Liver (tissue), 3 donors: Measurements from ENCODE around the gene NCS1.

ENCODE experiments used
- GABPA ChIP-seq, 2 donors: IDR thresholded peaks in 1 of 2; conservative IDR thresholded peaks in 1 of 2; 2 replicates each; pipeline ENCODE4 v1.6.1; 2016; ENCODE audit warnings: antibody characterized with exemption in 2 of 2, mild to moderate bottlenecking in 1 of 2, moderate library complexity in 1 of 2
- JUND ChIP-seq, 2 donors: IDR thresholded peaks; 2 replicates each; pipeline ENCODE4 v1.6.1; 2016; ENCODE audit warnings: antibody characterized with exemption in 2 of 2
- MAX ChIP-seq: IDR thresholded peaks from 2 replicates; pipeline ENCODE4 v1.6.1; 2016; ENCODE audit warnings: antibody characterized with exemption
- RAD21 ChIP-seq, 2 donors: IDR thresholded peaks; 2 replicates each; pipeline ENCODE4 v1.6.1; 2016; ENCODE audit warnings: antibody characterized with exemption in 2 of 2, mild to moderate bottlenecking in 2 of 2
- RXRA ChIP-seq, 2 donors: IDR thresholded peaks; 2 replicates each; pipeline ENCODE4 v1.6.1; 2017 to 2018; ENCODE audit warnings: antibody characterized with exemption in 2 of 2, mild to moderate bottlenecking in 1 of 2
- SP1 ChIP-seq: IDR thresholded peaks from 2 replicates; pipeline ENCODE4 v1.6.1; 2018; ENCODE audit warnings: antibody characterized with exemption, mild to moderate bottlenecking
- YY1 ChIP-seq: IDR thresholded peaks from 2 replicates; pipeline ENCODE4 v1.6.1; 2016; ENCODE audit warnings: antibody characterized with exemption, mild to moderate bottlenecking
- TF ChIP-seq, protein P1 (sequence below): fragments of 150-350 bp; IDR thresholded peaks from 2 replicates; pipeline ENCODE4 v1.5.1; 2017; ENCODE audit warnings: improper control_type of control experiment, low read depth, low read length; ENCODE audit not compliant: missing input control
- donor health status: healthy.
- donor health status: healthy.

- TF ChIP-seq, protein P1, sequence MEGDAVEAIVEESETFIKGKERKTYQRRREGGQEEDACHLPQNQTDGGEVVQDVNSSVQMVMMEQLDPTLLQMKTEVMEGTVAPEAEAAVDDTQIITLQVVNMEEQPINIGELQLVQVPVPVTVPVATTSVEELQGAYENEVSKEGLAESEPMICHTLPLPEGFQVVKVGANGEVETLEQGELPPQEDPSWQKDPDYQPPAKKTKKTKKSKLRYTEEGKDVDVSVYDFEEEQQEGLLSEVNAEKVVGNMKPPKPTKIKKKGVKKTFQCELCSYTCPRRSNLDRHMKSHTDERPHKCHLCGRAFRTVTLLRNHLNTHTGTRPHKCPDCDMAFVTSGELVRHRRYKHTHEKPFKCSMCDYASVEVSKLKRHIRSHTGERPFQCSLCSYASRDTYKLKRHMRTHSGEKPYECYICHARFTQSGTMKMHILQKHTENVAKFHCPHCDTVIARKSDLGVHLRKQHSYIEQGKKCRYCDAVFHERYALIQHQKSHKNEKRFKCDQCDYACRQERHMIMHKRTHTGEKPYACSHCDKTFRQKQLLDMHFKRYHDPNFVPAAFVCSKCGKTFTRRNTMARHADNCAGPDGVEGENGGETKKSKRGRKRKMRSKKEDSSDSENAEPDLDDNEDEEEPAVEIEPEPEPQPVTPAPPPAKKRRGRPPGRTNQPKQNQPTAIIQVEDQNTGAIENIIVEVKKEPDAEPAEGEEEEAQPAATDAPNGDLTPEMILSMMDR = no peak
- no peak for TF ChIP-seq JUND (IDR thresholded peaks at IDR 0.05)
- no peak for TF ChIP-seq RXRA (IDR thresholded peaks at IDR 0.05)
- TF ChIP-seq SP1 = no peak
- no peak for TF ChIP-seq GABPA (IDR thresholded peaks at IDR 0.05 in 1 of 2, conservative IDR thresholded peaks at IDR 0.05 in 1 of 2)
- TF ChIP-seq MAX = no peak
- TF ChIP-seq RAD21 (IDR thresholded peaks at IDR 0.05) = no peak
- no peak for TF ChIP-seq YY1
Observed at GRCh38 chr9:130171226-130172148, 717 bp upstream of the NCS1 start.
